Gastrocnemius medialis (tissue), 4 donors: ENCODE results near the gene RAB38.

Experiments used
- POLR2A ChIP-seq, 2 donors: fragments of 450-650 bp; IDR thresholded peaks; one replicate each; pipeline ENCODE4 v1.6.1; 2017; ENCODE audit warnings: antibody characterized with exemption in 2 of 2, mild to moderate bottlenecking in 2 of 2, moderate library complexity in 2 of 2
- TF ChIP-seq, protein P1 (sequence below), 5 experiments: fragments of 450-650 bp in 3 of 5; fragments of 200-600 bp in 2 of 5; sonication (generic) in 2 of 5; IDR thresholded peaks in 4 of 5; conservative IDR thresholded peaks in 1 of 5; 1 replicate in 4 of 5; 2 replicates in 1 of 5; pipeline ENCODE4 v1.5.1; 2016 to 2019; ENCODE audit warnings: antibody characterized with exemption in 5 of 5, mild to moderate bottlenecking in 3 of 5, moderate library complexity in 3 of 5

DNA sequence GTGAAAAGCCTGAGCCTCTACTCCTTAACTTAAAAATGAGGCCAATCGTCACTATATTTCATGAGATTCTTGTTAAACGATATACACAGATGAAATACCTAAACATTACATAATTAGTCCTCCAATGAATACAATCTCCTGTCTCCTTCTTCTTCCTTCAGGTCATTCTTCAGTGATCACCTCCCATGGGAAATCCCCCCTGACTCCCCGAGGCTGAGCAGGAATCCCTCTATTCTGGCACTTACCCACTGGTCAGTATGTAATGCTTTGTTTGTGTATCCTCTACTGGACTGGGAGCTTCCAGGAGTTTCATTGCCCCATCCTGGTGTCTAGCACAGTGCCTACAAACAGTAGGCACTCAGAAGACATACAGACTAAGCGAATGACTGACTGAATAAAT is 52.3 kb downstream of the RAB38 start:
- TF ChIP-seq, protein P1, sequence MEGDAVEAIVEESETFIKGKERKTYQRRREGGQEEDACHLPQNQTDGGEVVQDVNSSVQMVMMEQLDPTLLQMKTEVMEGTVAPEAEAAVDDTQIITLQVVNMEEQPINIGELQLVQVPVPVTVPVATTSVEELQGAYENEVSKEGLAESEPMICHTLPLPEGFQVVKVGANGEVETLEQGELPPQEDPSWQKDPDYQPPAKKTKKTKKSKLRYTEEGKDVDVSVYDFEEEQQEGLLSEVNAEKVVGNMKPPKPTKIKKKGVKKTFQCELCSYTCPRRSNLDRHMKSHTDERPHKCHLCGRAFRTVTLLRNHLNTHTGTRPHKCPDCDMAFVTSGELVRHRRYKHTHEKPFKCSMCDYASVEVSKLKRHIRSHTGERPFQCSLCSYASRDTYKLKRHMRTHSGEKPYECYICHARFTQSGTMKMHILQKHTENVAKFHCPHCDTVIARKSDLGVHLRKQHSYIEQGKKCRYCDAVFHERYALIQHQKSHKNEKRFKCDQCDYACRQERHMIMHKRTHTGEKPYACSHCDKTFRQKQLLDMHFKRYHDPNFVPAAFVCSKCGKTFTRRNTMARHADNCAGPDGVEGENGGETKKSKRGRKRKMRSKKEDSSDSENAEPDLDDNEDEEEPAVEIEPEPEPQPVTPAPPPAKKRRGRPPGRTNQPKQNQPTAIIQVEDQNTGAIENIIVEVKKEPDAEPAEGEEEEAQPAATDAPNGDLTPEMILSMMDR (IDR thresholded peaks at IDR 0.05 in 4 of 5, conservative IDR thresholded peaks at IDR 0.05 in 1 of 5) = no peak
- TF ChIP-seq POLR2A (IDR thresholded peaks at IDR 0.05) = no peak
